Stomach (tissue), 9 donors: ENCODE measurements around the gene SEC24D. TPM values are rescaled to one million over a fixed set of nuclear protein-coding genes. Genes with fewer than 3 reads are reported as not detected.

ENCODE experiments used
- DNase-seq, 2 donors: peaks; one replicate each; pipeline versions ENCODE4 v3.0.0 to v3.0.0-alpha.2; 2013 to 2019
- H3K27ac ChIP-seq, 5 donors: fragments of 200-600 bp in 4 of 5; sonication (generic) in 4 of 5; one replicate each; pipeline ENCODE4 v1.5.1; 2013 to 2019; ENCODE audit warnings: mild to moderate bottlenecking in 1 of 5, moderate library complexity in 1 of 5
- H3K27me3 ChIP-seq, 3 donors: fragments of 200-600 bp; sonication (generic); one replicate each; pipeline ENCODE4 v1.5.1; 2017 to 2019; ENCODE audit warnings: mixed run types in 1 of 3
- H3K36me3 ChIP-seq, 4 donors: fragments of 200-600 bp; sonication (generic); 1 replicate in 3 of 4; 2 replicates in 1 of 4; pipeline ENCODE4 v1.5.1; 2016 to 2019
- H3K4me1 ChIP-seq, 4 donors: fragments of 200-600 bp; sonication (generic); one replicate each; pipeline ENCODE4 v1.5.1; 2016 to 2019
- H3K4me3 ChIP-seq, 4 donors: fragments of 200-600 bp; sonication (generic) in 3 of 4; one replicate each; pipeline ENCODE4 v1.5.1; 2016 to 2019; ENCODE audit warnings: mild to moderate bottlenecking in 1 of 4
- H3K9me3 ChIP-seq, 4 donors: fragments of 200-600 bp; sonication (generic); one replicate each; pipeline ENCODE4 v1.5.1; 2016 to 2019
- CTCF ChIP-seq, 7 experiments: fragments of 450-650 bp in 4 of 7; fragments of 200-600 bp in 3 of 7; sonication (generic) in 3 of 7; IDR thresholded peaks; one replicate each; pipeline ENCODE4 v1.5.1; 2016 to 2019; ENCODE audit warnings: antibody characterized with exemption in 7 of 7, control low read depth in 2 of 7, mild to moderate bottlenecking in 1 of 7
- EP300 ChIP-seq: sonication (generic); formaldehyde crosslinking; IDR thresholded peaks from one replicate; pipeline ENCODE4 v1.6.1; 2017; ENCODE audit warnings: antibody characterized with exemption
- POLR2A ChIP-seq, 4 donors: fragments of 450-650 bp; IDR thresholded peaks; one replicate each; pipeline ENCODE4 v1.6.1; 2016; ENCODE audit warnings: antibody characterized with exemption in 4 of 4, control low read depth in 2 of 4, mild to moderate bottlenecking in 1 of 4, moderate library complexity in 1 of 4
- POLR2AphosphoS5 ChIP-seq, 3 donors: sonication (generic); formaldehyde crosslinking; IDR thresholded peaks; one replicate each; pipeline ENCODE4 v1.6.1; 2016; ENCODE audit warnings: antibody characterized with exemption in 3 of 3
- WGBS, 5 donors: extraction: QIAGEN DNeasy Blood & Tissue Kit in 3 of 5; methylation state at CpG; one replicate each; pipeline versions ENCODE4 v1.1.5 to v1.1.7; 2013 to 2018; 5-methylcytosine and 5-hydroxymethylcytosine counted together
- intact Hi-C: fragments of 100-400 bp; cut with DNase I; formaldehyde crosslinking; loops from one replicate; pipeline ENCODE4 v1.15.1; 2023; ENCODE audit warnings: low total_unique reads
- polyA plus RNA-seq, 3 donors: library from polyadenylated mRNA; stranded (reverse); fragments of 200-250 nt; gene quantifications; one replicate each; pipeline ENCODE4 v1.2.3, GENCODE V29; 2013
- total RNA-seq, 5 donors: library from RNA; depleted of rRNA; stranded (reverse); fragments of >200 nt; gene quantifications; one replicate each; pipeline versions ENCODE4 v1.1.0 to v1.2.3, GENCODE V29; 2014 to 2016
- donor health status: healthy with polysubstance abuse.
- donor health status: Bipolar disorder and iron deficiency.
- donor health status: healthy.

The SEC24D gene
- total and polyA plus RNA-seq, 8 donors: 6.7 to 132 (median 29.0) TPM

- no peak for TF ChIP-seq POLR2A (IDR thresholded peaks at IDR 0.05)
- TF ChIP-seq CTCF (IDR thresholded peaks at IDR 0.05): no peak
- TF ChIP-seq POLR2AphosphoS5 (IDR thresholded peaks at IDR 0.05): no peak
- no peak for TF ChIP-seq EP300
- Histone ChIP-seq H3K4me1 (peaks cover 12 to 75% (median 46%) of the 10 kb centered on the region in 4 donors), H3K9me3 (no peaks in the 10 kb centered on the region), H3K36me3 (peaks cover 14 to 45% (median 37%) of the 10 kb centered on the region in 4 donors), H3K27me3 (no peaks in the 10 kb centered on the region), H3K27ac (peak overlapping the region in 4 of 5 donors; percentile 43 to 83 (median 69)), H3K4me3 (no peak overlapping the region)
- no peak for DNase-seq
- 67 to 89% (median 69%) methylated on average over 2 of the region's 2 CpGs for WGBS, 5 donors
- intact Hi-C loops: no loop called here
These were observed 81.0 kb downstream of the SEC24D start for GRCh38 chr4:118754890-118755289.

- WGBS, 5 donors: 33 to 59% (median 40%) methylated on average over 1 of the region's 1 CpG
- Histone ChIP-seq H3K27ac (peak overlapping the region in 4 of 5 donors; percentile 16 to 83 (median 69)), H3K36me3 (peaks cover 14 to 54% (median 45%) of the 10 kb centered on the region in 4 donors), H3K27me3 (no peaks in the 10 kb centered on the region), H3K4me3 (no peak overlapping the region), H3K9me3 (no peaks in the 10 kb centered on the region), H3K4me1 (peaks cover 12 to 68% (median 40%) of the 10 kb centered on the region in 4 donors)
- no peak for DNase-seq
- intact Hi-C loops: no loop called here
- TF ChIP-seq EP300 (no peak), POLR2AphosphoS5 (IDR thresholded peaks at IDR 0.05) (no peak), CTCF (IDR thresholded peaks at IDR 0.05) (no peak), POLR2A (IDR thresholded peaks at IDR 0.05) (no peak)
These were observed 82.2 kb downstream of the SEC24D start for GRCh38 chr4:118753685-118754084.

- H3K4me3 ChIP-seq: no peak overlapping the region
- H3K27me3 ChIP-seq: no peaks in the 10 kb centered on the region
- H3K36me3 ChIP-seq: peaks cover 14 to 60% (median 47%) of the 10 kb centered on the region in 4 donors
- H3K27ac ChIP-seq: peak overlapping the region in 3 of 5 donors; percentile 67 to 83 (median 71)
- H3K9me3 ChIP-seq: no peaks in the 10 kb centered on the region
- TF ChIP-seq EP300: no peak
- no peak for TF ChIP-seq CTCF (IDR thresholded peaks at IDR 0.05)
- no peak for TF ChIP-seq POLR2AphosphoS5 (IDR thresholded peaks at IDR 0.05)
- no peak for TF ChIP-seq POLR2A (IDR thresholded peaks at IDR 0.05)
- DNase-seq: no peak
- intact Hi-C loops: no loop called here
- H3K4me1 ChIP-seq: peaks cover 12 to 65% (median 37%) of the 10 kb centered on the region in 4 donors
These were observed 82.8 kb downstream of the SEC24D start for GRCh38 chr4:118753096-118753495.

GRCh38 chr4:118752551-118752950 is 83.4 kb downstream of the SEC24D start:
- H3K9me3 ChIP-seq: no peaks in the 10 kb centered on the region
- no peak for DNase-seq
- TF ChIP-seq CTCF (IDR thresholded peaks at IDR 0.05): no peak
- no peak for TF ChIP-seq POLR2A (IDR thresholded peaks at IDR 0.05)
- TF ChIP-seq POLR2AphosphoS5 (IDR thresholded peaks at IDR 0.05): no peak
- no peak for TF ChIP-seq EP300
- peak overlapping the region in 3 of 5 donors; percentile 67 to 83 (median 71) for H3K27ac ChIP-seq
- H3K27me3 ChIP-seq: no peaks in the 10 kb centered on the region
- no peak overlapping the region for H3K4me3 ChIP-seq
- peaks cover 12 to 61% (median 35%) of the 10 kb centered on the region in 4 donors for H3K4me1 ChIP-seq
- H3K36me3 ChIP-seq: peaks cover 14 to 63% (median 47%) of the 10 kb centered on the region in 4 donors
- intact Hi-C loops: no loop called here
- WGBS, 5 donors: 53 to 75% (median 64%) methylated on average over 2 of the region's 2 CpGs
